Measurements from ENCODE around the gene CDH4.
"Not testable (repeated sequence)": the region's sequence is repeated elsewhere in the genome, so short reads cannot be mapped to it uniquely, and the experiment has no call there.

The CDH4 gene

DNA sequence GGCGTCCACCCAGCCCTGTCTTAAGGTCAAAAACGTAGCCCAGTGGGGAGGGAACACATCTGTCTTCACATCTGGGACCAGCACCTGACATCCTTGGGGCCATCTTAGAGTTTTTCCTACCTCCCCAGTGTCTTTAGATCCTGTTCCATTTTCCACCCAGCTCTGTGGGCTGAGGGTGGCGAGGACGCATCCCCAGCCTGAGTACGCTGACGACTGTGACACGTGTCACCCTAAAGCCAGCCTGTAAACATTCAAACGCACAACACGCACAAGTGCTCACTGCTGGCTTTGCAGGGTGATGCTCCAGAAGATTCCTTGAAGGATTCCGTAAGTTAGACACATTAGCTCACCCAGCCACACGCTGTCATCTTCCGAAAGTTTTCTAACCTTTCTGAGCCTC, 597.8 kb downstream of the CDH4 start:
- no peak for DNase-seq (ENCODE audit: low read depth)

DNA sequence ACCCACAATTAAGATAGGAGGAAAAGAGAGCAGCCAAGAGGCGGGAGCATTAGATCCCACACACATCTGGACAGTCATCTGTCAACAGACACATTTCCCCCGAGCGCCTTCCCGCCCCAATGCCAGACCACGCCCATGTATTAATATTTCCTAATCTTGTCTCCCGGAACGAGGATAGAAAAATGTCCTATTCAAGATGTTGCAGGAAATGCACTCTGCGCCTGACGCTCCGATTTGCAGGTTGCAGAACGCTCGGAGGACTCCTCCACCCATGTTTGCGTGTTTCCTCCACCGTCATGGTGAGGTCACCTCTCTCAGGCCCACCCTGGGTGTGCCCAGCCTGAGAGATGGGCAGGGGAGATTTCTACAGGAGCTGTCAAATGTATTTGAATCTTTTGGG, 598.4 kb downstream of the CDH4 start:
- H3K4me3 ChIP-seq (ENCODE audit: low read depth, low read length) = no peak overlapping the region
- DNase-seq (ENCODE audit: low read depth) = no peak

More for the DNA sequence above, 597.8 kb downstream of the CDH4 start:
- no peak overlapping the region for H3K4me3 ChIP-seq (ENCODE audit: low read depth, low read length)

DNA sequence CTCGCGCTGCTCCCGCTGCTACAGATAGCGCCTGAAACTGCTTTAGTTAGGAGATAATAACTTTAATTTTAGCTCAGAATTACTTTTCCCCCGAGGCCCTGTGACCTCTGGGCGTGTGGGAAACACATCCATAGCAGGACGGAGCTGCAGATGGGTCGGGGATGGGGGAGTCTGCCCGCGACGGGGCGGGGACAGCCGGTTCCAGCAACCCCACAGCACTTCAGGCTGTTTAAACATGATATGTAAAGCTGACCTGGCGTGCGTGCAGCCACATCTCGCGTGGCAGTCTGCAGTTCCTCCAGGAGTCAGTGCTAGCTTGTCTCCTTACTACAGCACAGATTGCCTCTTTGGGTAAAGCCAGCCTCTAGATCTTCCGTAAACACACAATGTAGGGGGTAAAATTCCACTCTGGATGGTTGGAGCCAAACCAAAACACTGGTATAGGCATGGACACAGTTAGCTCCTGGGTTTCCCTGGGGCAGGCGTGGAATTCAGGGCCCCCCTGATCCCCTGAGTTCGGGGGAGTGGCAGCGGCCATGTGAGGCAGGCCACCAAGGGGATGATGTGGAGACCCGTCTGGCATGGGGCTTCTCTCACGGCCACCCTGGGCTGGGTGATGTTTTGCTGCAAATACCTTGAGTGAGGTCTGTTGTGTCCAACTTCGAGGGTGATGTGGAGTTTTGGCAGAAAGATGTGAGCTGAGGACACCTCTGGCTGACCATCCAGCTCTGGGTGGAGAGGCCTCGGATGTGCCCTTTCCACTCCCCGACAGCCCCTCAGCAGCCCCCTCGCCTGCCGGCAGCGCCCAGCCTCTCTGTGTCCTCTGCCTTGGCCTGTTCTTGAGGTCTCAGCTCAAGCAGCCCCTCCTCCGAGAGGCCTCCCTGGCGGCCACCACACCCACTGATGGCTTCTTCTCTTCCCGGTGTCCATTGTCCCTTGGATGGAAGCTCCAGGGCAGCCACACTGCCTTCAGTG, 599.2 kb downstream of the CDH4 start:
- H3K4me3 ChIP-seq (ENCODE audit: low read depth, low read length) = no peak overlapping the region
- DNase-seq (ENCODE audit: low read depth) = no peak

DNA sequence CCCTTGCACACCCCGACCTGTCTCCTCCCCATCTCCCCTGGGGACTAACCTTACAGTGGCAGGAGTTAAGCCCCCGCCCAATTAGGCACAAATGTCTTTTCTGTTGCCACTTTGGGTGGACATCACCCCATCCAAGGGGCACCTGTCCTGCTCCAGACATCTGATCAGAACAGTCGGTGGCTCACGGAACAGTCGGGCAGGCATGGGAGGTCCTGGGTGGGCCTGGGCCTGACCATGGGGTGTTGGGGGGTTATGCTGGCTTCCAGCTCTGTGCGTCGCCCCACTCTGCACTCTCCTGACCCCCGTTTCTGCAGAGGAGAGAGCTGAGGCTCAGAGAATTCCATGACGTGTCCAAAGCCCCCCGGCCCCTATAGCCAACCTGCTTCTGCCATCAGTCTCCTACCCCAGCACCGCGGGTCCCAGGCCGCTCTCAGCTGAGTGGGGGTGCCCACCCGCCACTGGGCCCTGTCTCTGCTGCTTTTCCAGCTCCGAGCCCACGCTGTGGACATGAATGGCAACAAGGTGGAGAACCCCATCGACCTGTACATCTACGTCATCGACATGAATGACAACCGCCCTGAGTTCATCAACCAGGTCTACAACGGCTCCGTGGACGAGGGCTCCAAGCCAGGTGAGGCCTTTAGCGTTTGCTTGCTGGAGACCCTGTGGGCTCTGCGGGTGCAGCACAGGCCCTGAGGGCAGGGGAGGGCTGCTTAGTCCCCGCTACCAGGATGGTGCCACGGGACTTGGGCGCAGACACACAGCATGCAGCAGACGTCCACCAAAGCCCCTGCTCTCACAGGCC, 600.4 kb downstream of the CDH4 start:
- no peak for DNase-seq (ENCODE audit: low read depth)
- H3K4me3 ChIP-seq (ENCODE audit: low read depth, low read length) = no peak overlapping the region

DNA sequence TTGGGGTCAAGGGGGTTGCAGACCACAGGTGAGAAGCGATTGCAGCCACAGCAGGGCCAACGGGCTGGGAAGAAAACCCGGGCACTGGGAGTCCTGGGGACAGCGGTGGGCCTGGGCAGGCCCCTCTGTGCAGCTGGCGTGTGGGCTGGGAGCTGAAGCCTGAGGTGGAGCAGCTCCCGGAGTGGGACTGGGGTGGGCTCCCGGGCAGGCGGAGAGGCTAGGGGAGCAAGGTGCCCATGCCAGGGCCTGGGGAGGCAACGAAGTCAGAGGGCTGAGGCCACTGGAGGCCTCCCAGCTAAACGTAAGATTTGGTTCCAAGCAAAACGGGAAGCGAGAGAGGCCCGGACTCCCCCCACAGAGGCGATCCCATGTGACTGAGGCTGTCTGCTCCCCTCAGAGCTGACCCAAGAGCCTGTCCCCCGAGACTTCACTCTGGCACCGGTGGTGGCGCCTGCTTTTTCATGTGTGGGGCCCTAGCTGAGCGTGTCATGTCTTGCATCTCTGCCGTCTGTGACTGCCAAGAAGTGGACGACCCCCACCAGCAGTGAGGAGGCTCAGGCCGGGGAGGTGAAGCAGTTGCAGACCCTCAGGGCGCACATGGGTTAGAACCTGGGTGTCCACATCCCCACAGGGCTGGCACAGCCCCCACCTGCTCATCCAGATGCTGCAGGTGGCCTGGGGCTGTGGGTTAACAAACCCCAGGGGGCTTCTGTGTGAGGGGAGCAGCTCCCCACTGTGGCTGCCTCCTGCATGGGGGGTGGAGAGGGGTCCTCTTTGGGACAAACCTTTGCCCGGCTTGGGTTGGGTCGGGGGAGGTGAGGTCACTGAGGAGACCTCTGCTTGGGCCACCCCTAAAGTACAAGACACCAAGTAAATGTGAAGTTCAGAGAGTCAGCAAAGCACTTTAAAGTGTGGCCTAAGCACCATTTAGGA, 601.3 kb downstream of the CDH4 start:
- no peak for DNase-seq (ENCODE audit: low read depth)
- no peak overlapping the region for H3K4me3 ChIP-seq (ENCODE audit: low read depth, low read length)

DNA sequence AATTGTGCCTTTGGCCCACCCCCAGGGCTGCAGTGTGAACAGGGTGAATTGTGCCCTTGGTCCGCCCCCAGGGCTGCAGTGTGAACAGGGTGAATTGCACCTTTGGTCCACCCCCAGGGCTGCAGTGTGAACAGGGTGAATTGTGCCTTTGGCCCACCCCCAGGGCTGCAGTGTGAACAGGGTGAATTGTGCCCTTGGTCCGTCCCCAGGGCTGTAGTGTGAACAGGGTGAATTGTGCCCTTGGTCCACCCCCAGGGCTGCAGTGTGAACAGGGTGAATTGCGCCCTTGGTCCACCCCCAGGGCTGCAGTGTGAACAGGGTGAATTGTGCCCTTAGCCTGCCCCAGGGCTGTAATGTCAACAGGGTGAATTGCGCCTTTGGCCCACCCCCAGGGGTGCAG, 602.5 kb downstream of the CDH4 start:
- not testable (repeated sequence) for DNase-seq (ENCODE audit: low read depth)

DNA sequence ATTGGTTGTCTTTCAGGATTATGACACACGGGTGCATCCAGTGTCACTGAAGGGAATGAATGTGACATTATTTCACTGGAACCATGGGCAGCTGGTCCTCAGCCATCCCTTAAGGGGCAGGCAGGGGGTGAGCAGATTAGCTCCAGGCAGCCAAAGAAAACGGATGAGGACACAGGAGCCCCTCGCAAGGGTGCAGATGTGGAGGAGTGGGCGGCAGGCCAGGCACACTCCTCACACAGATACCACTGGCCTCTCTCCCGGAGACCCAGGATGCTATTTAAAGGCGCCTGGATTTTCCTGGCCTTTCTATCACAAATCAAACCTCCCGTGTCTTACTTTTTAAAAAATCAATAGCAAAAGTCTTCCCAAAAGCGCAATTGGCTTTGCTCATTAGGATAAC, 603.2 kb downstream of the CDH4 start:
- no peak overlapping the region for H3K4me3 ChIP-seq (ENCODE audit: low read depth, low read length)
- no peak for DNase-seq (ENCODE audit: low read depth)

More for the DNA sequence above, 602.5 kb downstream of the CDH4 start:
- not testable (repeated sequence) for H3K4me3 ChIP-seq (ENCODE audit: low read depth, low read length)

DNA sequence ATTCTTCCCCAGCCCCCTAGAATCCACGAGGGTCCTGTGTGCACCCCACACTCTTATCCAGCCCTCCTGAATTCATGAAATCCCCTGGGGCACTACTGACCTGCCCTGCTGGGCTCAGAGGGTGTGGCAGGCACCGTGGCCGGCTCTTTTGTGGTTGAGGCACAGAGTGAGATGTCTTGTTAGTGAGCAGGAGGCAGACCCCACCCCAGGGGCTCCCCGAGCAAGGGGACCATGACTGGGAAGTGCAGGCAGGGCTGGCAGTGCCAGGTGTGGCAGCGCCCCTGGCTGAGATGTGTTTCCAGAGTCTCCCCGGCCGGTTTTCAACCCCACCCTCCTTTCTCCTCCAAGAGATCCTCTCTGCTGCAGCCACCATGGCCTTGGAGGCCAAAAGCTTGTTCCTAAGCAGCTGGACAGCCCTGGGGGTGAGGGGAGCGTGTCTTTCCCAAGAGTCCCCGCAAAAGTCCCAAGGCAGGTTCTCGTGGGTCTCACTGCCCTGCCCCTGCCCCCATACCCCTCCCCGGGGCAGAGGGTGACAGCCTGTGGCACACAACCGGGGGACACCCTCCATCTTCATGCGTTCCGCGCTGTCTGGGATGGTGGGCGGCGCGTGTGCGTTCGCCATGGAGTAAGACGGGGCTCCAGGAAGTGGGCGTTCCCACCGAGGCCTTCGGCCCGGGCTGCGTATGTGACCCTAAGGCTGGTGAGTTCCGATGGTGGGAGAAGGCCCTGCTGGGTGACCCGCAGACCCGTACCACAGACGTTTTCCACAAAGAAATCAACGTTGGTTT, 604.8 kb downstream of the CDH4 start:
- no peak for DNase-seq (ENCODE audit: low read depth)
- H3K4me3 ChIP-seq (ENCODE audit: low read depth, low read length) = no peak overlapping the region

DNA sequence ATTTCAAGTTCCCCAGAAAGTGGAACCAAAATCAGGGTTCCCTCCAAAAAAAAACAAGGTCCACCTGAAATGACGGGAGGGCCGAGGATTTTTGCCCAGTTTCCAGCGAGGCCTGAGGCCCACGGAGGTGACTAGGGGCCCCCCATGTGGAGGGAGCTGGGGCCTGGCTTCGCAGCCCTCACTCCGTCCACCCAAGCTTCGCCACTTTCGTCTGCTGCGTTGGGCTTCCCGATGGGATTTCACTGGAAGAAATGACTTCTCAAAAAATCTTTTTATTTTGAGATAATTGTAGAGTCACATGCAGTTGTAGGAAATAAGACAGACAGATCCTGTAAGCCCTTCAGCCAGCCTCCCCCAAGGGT, 605.3 kb downstream of the CDH4 start:
- no peak overlapping the region for H3K4me3 ChIP-seq (ENCODE audit: low read depth, low read length)
- DNase-seq (ENCODE audit: low read depth) = no peak

DNA sequence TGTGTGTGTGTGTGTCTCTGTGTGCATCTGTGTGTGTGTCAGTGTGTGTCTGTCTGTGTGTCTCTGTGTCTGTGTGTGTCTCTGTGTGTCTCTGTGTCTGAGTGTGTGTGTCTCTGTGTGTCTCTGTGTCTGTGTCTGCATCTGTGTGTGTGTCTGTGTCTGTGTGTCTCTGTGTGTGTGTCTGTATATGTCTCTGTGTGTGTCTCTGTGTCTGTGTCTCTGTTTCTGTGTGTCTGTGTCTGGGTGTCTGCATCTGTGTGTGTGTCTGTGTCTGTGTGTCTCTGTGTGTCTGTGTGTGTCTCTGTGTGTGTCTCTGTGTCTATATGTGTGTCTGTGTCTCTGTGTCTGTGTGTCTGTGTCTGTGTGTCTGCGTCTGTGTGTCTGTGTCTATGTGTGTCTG, 605.8 kb downstream of the CDH4 start:
- no peak for DNase-seq (ENCODE audit: low read depth)
- no peak overlapping the region for H3K4me3 ChIP-seq (ENCODE audit: low read depth, low read length)

DNA sequence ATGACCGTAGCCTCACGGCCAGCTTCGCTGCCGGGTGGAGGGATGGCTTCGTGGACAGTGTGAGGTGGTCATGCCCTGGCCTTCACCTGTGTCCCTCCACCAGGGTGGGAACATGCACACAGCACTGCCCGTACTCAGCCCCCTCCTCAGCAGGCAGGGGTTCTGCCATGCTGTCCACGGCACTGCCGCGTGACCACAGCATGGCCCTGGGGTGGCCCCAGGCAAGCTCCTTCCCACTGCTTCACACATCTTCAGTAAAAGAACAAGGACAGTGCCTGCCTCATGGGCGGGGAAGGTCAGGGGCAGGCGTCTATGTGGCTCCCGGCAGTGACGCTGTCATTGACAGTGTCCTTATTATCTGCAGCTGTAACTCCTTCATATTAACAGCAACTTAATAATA, 607.7 kb downstream of the CDH4 start:
- H3K4me3 ChIP-seq (ENCODE audit: low read depth, low read length) = no peak overlapping the region
- DNase-seq (ENCODE audit: low read depth) = no peak

DNA sequence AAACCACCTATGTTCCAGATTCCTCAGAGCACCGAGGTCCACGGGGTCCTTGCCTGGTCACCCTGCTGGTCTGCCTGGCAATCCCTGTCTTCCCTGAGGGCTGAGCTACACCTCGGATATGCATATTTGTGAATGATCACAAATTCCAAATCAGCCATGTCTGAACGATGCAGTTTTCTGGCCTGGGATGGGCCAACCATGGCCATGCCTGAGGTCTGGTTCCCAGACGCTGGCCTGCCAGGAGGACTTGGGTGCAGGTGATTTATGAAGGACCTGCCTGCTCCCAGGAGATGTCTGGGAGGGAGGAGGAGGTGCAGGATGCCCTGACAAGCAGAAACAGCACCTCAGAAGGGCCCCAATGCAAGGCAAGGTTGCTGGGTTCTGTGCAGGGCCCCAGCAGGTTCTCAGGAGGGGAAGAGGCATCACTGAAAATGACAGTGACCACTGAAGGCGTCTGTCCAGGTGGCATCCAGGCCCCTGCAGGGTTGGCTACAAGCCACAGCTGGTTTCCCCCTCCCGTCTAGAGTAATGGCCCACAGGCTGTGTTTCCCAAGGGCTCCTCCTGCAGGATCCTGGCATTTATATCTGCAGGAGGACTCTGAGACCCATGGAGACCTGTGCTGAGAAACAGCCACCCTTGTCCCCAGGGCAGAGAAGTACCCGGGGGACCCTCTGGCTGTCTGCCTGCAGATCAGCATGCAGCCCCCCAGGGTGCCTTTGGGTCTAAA, 608.4 kb downstream of the CDH4 start:
- no peak for DNase-seq (ENCODE audit: low read depth)
- no peak overlapping the region for H3K4me3 ChIP-seq (ENCODE audit: low read depth, low read length)

DNA sequence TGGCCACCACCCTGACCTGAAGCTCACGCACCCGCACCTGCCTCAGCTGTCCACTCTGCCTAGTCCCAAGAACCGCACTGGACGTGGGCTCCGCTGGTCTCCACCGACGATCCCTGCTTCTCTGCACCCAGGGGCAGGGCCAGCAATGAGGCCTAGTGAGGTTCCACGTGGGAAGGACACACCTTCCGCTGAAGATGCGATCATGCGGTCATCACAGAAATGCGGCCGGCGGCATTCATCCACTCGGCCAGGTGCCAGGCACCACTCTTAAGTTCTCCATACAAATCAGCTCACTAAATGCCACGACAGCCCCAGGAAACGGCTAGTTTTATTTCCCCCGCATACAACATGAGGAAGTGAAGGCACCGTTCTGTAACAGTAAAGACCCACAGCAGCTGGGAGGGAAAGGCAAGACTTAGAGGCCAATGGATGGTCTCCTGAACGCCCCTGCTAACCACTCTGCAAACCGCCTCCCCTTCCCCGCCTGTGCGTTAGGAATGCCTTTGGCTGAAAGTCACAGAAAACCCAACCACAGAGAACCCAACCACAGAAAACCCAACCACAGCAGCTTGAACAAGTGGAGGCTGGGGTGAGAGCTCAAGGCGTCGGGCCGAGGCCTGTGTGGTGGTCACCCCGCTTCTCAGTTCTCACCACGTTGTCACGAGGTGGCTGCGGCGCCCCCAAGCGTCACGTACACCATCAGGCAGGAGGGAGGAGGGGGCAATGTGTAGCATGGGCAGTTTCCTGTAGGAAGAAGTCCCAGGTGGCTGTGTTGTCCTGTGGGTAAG, 609.2 kb downstream of the CDH4 start:
- H3K4me3 ChIP-seq (ENCODE audit: low read depth, low read length) = no peak overlapping the region

DNA sequence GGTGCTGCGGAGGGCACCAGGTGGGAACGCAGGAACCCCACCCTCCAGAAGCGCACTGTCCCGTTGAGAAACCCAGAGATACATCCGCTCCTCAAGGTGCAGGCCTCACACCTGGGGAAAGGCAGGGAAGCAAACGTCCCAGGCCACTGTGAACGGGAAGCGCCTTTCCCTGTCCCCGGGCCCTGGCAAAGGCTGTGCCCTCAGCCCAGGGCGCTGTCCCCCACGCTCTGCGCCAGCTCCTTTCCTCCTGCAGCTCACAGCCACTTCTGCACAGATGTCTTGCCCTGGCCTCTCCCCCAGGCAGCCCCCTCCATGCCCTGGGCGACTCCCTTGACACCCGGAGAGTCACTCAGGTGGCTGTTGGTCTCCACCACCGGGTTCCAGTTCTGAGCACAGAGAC, 609.8 kb downstream of the CDH4 start:
- DNase-seq (ENCODE audit: low read depth) = no peak

More for the DNA sequence above, 609.2 kb downstream of the CDH4 start:
- no peak for DNase-seq (ENCODE audit: low read depth)

DNA sequence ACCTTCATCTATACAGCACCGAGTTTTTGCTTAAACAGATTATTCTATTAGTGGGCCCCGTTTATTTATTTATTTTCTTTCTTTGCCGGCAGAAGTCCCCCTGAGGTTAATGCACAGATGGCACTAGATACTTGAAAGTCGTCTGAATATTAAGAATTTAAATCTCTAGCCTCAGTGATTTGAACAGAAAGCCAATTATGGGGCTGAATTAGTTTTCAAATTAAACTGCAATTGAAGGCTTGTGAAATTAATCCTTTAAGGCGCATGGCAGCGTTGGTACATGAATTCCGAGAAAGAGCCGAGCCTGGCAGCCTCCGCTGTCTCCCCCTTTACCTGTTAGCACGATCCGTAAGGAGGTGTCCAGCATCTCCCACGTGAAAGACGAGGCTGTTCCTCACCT, 610.8 kb downstream of the CDH4 start:
- H3K4me3 ChIP-seq (ENCODE audit: low read depth, low read length) = no peak overlapping the region
- DNase-seq (ENCODE audit: low read depth) = no peak

More for the DNA sequence above, 609.8 kb downstream of the CDH4 start:
- no peak overlapping the region for H3K4me3 ChIP-seq (ENCODE audit: low read depth, low read length)

DNA sequence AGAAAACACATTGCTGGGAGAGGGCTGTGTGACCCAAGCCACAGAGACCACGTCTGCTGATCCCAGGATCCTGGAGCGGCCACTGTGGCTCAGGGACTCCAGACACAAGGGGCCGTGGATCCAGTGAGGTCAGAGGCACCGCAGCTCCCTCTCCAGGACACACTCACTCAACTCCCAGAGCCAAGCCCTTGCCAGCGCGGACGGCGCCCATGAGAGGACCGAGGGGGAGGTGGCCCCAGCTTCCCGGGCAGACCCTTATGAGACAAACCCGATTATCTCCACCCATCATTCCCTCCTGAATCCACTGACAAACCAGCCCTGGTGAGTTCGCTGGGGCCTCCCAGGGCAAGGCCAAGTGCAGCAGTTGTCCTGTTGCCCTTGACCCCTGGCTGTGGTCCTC, 612.4 kb downstream of the CDH4 start:
- no peak overlapping the region for H3K4me3 ChIP-seq (ENCODE audit: low read depth, low read length)
- DNase-seq (ENCODE audit: low read depth) = no peak

DNA sequence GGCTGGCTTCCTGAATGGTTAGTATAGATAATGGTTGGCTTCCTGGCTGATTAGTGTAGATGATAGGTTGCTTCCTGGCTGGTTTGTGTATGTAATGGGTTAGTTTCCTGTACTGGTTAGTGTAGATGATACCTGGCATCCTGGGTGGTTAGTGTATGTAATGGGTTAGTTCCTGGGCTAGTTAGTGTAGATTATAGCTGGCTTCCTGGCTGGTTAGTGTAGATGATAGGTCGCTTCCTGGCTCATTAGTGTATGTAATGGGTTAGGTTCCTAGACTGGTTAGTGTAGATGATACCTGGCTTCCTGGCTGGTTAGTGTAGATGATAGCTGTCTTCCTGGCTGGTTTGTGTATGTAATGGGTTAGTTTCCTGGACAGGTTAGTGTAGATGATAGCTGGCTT, 613.3 kb downstream of the CDH4 start:
- no peak for DNase-seq (ENCODE audit: low read depth)
- H3K4me3 ChIP-seq (ENCODE audit: low read depth, low read length) = no peak overlapping the region
